ENCODE measurements around the gene KIF2A.

- TF ChIP-seq EZH2 (IDR thresholded peaks at IDR 0.05; ENCODE audit: low read length): no peak
- TF ChIP-seq, protein P1, sequence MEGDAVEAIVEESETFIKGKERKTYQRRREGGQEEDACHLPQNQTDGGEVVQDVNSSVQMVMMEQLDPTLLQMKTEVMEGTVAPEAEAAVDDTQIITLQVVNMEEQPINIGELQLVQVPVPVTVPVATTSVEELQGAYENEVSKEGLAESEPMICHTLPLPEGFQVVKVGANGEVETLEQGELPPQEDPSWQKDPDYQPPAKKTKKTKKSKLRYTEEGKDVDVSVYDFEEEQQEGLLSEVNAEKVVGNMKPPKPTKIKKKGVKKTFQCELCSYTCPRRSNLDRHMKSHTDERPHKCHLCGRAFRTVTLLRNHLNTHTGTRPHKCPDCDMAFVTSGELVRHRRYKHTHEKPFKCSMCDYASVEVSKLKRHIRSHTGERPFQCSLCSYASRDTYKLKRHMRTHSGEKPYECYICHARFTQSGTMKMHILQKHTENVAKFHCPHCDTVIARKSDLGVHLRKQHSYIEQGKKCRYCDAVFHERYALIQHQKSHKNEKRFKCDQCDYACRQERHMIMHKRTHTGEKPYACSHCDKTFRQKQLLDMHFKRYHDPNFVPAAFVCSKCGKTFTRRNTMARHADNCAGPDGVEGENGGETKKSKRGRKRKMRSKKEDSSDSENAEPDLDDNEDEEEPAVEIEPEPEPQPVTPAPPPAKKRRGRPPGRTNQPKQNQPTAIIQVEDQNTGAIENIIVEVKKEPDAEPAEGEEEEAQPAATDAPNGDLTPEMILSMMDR (optimal IDR thresholded peaks at IDR 0.05 in 1 of 3, IDR thresholded peaks at IDR 0.05 in 1 of 3, conservative IDR thresholded peaks at IDR 0.05 in 1 of 3; ENCODE audit: extremely low read depth in 1 of 3, insufficient read depth in 2 of 3, low read length in 3 of 3): no peak
Measured at GRCh38 chr5:62374090-62374489, 68.1 kb downstream of the KIF2A start.
